ENCODE measurements around the gene KPNA3. TPM values are rescaled to one million over a fixed set of nuclear protein-coding genes. Genes with fewer than 3 reads are reported as not detected.

The KPNA3 gene
- polyA plus RNA-seq, 1 of the 3 experiments (the other 2 are of a cell fraction): 11.3 TPM

DNA sequence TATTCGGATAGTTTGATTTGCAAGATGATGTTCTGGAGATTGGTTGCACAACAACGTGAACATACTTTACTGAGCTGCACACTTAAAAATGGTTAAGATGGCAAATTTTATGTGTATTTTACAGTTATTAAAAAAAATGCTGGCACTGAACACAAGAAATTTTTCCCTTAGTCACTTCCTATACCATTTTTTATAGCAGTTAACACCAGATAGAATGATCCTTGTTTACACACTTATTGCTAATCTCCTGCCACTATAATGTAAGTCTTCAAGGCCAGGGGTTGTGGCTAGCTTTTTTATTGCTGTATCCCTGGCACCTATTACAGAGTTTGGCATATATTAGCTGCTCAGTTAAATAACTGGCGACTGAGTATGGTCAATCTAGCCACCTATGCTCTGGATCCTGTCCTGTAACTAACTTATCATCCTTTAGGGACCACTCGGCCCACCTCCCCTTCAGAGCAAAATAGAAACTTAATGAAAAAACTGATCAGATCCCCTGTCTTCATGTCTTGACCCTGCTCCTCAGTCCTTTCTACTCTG, 99.2 kb downstream of the KPNA3 start:
- no peaks in the 10 kb centered on the region for H4K20me1 ChIP-seq (ENCODE audit: insufficient read depth)
- peaks cover 5 to 16% of the 10 kb centered on the region in 2 experiments for H3K36me3 ChIP-seq (replicated peaks in 1 of 2; ENCODE audit: control insufficient read depth in 1 of 2, insufficient read depth in 2 of 2, low read length in 1 of 2)
- 81% methylated on average over 4 of the region's 4 CpGs for WGBS (ENCODE audit: low lambda C conversion rate)
- 0 out of 4 replicates have a peak overlapping the region, but pooled peaks of 1 of the 2 experiments have one; percentile 18 for H3K27ac ChIP-seq (ENCODE audit: low read depth in 2 of 2, low read length in 1 of 2)
- H3K4me3 ChIP-seq (ENCODE audit: low read depth in 2 of 2, low read length in 1 of 2): no peak overlapping the region
- no peak overlapping the region for H3K9ac ChIP-seq
- no peaks in the 10 kb centered on the region for H3F3A ChIP-seq (replicated peaks; ENCODE audit: insufficient read depth)
- no peak for TF ChIP-seq USF1 (IDR thresholded peaks at IDR 0.05; ENCODE audit: borderline replicate concordance, low read depth)
- TF ChIP-seq PBX3 (IDR thresholded peaks at IDR 0.05): no peak
- TF ChIP-seq RCOR1 (IDR thresholded peaks at IDR 0.05; ENCODE audit: low read length): no peak
- TF ChIP-seq FOXJ3 (CRISPR knock-in tag; IDR thresholded peaks at IDR 0.05): no peak
- no peak for TF ChIP-seq SIN3A (IDR thresholded peaks at IDR 0.05; ENCODE audit: borderline replicate concordance, low read depth, low read length)
- no peak for TF ChIP-seq NFIC (IDR thresholded peaks at IDR 0.05; ENCODE audit: borderline replicate concordance)
- no peak for TF ChIP-seq JUND (IDR thresholded peaks at IDR 0.05)
- TF ChIP-seq SMC3 (IDR thresholded peaks at IDR 0.05; ENCODE audit: low read depth, low read length): no peak
- TF ChIP-seq EZH2phosphoT487 (IDR thresholded peaks at IDR 0.05; ENCODE audit: borderline replicate concordance, low read depth): no peak
- H2AFZ ChIP-seq (ENCODE audit: low read depth): no peak overlapping the region
- DNase-seq: no peak
- no peaks in the 10 kb centered on the region; a peak in 1 of 4 replicates for H3K4me1 ChIP-seq (ENCODE audit: control insufficient read depth in 1 of 2, insufficient read depth in 2 of 2, low read depth in 1 of 2, low read length in 1 of 2)
- no peak overlapping the region for H3K4me2 ChIP-seq
- H3K27me3 ChIP-seq (ENCODE audit: insufficient read depth): no peaks in the 10 kb centered on the region
- peaks cover 24% of the 10 kb centered on the region for H3K79me2 ChIP-seq (ENCODE audit: insufficient read depth)
- no peaks in the 10 kb centered on the region for H3K9me2 ChIP-seq
- POLR2A ChIA-PET: no interaction called here
- no peaks in the 10 kb centered on the region for H3K9me3 ChIP-seq
- CTCF ChIA-PET: no interaction called here

DNA sequence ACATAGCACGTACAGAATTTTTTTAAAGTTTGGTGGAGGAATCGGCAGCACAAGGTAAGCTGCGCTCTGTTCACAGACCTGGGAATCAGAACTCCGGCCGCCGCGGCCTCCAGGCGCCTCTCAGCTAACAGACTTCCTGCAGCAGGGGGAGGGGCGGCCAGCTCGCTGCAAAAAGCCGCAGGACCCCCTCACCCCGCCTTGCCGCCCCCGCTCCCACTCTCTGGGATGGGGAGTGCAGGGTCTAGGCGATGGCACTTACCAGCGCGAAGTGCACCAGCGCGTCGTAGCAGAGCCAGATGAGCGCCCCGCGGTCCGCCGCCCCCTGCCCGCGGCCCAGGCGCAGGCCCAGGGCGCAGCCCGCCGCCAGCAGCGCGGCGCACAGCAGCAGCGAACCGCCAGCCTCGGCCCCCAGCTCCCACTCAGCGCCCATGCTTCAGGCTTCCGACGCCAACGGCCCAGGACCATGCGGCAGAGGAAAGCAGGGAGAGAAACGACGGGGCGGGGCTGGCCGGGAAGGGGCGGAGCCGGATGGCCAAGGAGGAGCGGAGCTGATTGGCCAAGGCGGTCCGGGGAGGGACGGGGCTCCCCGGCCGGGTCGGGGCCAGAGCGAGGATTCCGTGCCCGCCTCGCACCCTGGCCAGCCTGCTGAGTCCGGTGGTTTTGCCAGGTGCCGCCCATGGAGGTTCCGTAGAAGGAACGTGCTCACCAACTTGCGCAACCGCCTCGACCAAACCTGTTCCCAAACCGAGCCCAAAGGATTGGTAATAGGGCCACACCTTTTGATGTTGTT, 101.3 kb downstream of the KPNA3 start, which contains the start of gene EBPL:
Gene EBPL (minus strand): TSS at position 492 of the 790 bp plus-strand sequence. CDS start 62 bp downstream, at position 430.
- peak within 1 kb of the TSS; percentile 67 to 72 for H3K4me3 ChIP-seq (ENCODE audit: low read depth in 2 of 2, low read length in 1 of 2)
- peak within 1 kb of the TSS; percentile 92 for H2AFZ ChIP-seq (ENCODE audit: low read depth)
- H3K4me1 ChIP-seq (ENCODE audit: control insufficient read depth in 1 of 2, insufficient read depth in 2 of 2, low read depth in 1 of 2, low read length in 1 of 2): peaks cover 0 to 4% of the 10 kb centered on the region in 2 experiments; a peak in 1 of 4 replicates
- H3K9me2 ChIP-seq: no peaks in the 10 kb centered on the region
- under 1% methylated on average over 20 of the region's 67 CpGs for WGBS (ENCODE audit: low lambda C conversion rate)
- peak within 1 kb of the TSS; percentile 72 for H3K9ac ChIP-seq
- DNase-seq: peak; percentile 98
- ChIA-PET POLR2A (interaction anchor here (1.3 to 1.5 kb wide), 4 partner anchors 8 to 247 kb away, joined by 3 to 12 read pairs (median 6); partner anchors contain the start of genes CAB39L, KPNA3, SETDB2 and SPRYD7), CTCF (interaction anchor here (1.7 kb wide), 1 partner anchor 157 kb away, joined by 10 read pairs; no protein-coding TSS in a partner anchor)
- peak within 1 kb of the TSS; percentile 70 to 92 for H3K27ac ChIP-seq (ENCODE audit: low read depth in 2 of 2, low read length in 1 of 2)
- H3K4me2 ChIP-seq: peak within 1 kb of the TSS; percentile 83
- peaks cover 5 to 9% of the 10 kb centered on the region in 2 experiments for H3K36me3 ChIP-seq (replicated peaks in 1 of 2; ENCODE audit: control insufficient read depth in 1 of 2, insufficient read depth in 2 of 2, low read length in 1 of 2)
- H3F3A ChIP-seq (replicated peaks; ENCODE audit: insufficient read depth): no peaks in the 10 kb centered on the region
- H3K79me2 ChIP-seq (ENCODE audit: insufficient read depth): peaks cover 45% of the 10 kb centered on the region
- no peaks in the 10 kb centered on the region for H4K20me1 ChIP-seq (ENCODE audit: insufficient read depth)
- H3K9me3 ChIP-seq: no peaks in the 10 kb centered on the region
- H3K27me3 ChIP-seq (ENCODE audit: insufficient read depth): no peaks in the 10 kb centered on the region
- TF ChIP-seq JUND (IDR thresholded peaks at IDR 0.05) (no peak), REST (IDR thresholded peaks at IDR 0.05; ENCODE audit: low read depth, low read length) (0 out of 2 replicates have a peak, but pooled peaks have one; percentile 20), POLR2AphosphoS5 (IDR thresholded peaks at IDR 0.05; ENCODE audit: low read depth, low read length) (peak; percentile 85; the same call in 1 of the 2 replicates), USF1 (IDR thresholded peaks at IDR 0.05; ENCODE audit: borderline replicate concordance, low read depth) (no peak), SIN3A (IDR thresholded peaks at IDR 0.05; ENCODE audit: borderline replicate concordance, low read depth, low read length) (peak; percentile 74; the same call in 1 of the 2 replicates), EZH2phosphoT487 (IDR thresholded peaks at IDR 0.05; ENCODE audit: borderline replicate concordance, low read depth) (no peak), MXI1 (IDR thresholded peaks at IDR 0.05; ENCODE audit: low read depth, low read length) (peak; percentile 97), TEAD4 (IDR thresholded peaks at IDR 0.05; ENCODE audit: borderline replicate concordance, insufficient read depth) (no peak), TAF1 (IDR thresholded peaks at IDR 0.05; ENCODE audit: borderline replicate concordance, low read depth, low read length) (peak; percentile 69; the same call in 1 of the 2 replicates), MAX (IDR thresholded peaks at IDR 0.05; ENCODE audit: low read depth) (peak; percentile 97)

All from SK-N-SH (cell line).